ENCODE data around the gene DTNA.

DNA sequence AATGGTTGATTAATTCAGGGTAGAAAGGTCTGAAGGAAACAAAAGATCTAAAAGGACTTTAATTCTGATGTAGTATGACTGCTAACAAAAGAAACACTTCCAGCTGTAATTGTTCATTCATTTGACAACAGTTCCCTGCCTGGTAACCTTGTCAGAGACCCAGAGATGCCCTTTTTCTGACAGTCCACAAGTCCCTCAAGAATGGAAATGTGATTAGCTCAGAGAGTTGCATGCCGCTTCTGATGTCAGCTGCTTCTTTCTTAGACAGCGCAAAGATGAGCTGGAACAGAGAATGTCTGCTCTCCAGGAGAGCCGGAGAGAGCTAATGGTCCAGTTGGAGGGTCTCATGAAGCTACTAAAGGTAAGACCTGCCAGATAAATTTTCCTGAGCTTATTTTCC is 153.6 kb downstream of the DTNA start:
- TF ChIP-seq POLR2A (IDR thresholded peaks at IDR 0.05) = no peak
- TF ChIP-seq, protein P1, sequence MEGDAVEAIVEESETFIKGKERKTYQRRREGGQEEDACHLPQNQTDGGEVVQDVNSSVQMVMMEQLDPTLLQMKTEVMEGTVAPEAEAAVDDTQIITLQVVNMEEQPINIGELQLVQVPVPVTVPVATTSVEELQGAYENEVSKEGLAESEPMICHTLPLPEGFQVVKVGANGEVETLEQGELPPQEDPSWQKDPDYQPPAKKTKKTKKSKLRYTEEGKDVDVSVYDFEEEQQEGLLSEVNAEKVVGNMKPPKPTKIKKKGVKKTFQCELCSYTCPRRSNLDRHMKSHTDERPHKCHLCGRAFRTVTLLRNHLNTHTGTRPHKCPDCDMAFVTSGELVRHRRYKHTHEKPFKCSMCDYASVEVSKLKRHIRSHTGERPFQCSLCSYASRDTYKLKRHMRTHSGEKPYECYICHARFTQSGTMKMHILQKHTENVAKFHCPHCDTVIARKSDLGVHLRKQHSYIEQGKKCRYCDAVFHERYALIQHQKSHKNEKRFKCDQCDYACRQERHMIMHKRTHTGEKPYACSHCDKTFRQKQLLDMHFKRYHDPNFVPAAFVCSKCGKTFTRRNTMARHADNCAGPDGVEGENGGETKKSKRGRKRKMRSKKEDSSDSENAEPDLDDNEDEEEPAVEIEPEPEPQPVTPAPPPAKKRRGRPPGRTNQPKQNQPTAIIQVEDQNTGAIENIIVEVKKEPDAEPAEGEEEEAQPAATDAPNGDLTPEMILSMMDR (IDR thresholded peaks at IDR 0.05) = no peak
- no peak for TF ChIP-seq POLR2AphosphoS5 (IDR thresholded peaks at IDR 0.05)

All from gastroesophageal sphincter (tissue), 3 donors.